Middle frontal gyrus (tissue), 1 donor: Measurements from ENCODE around the gene AMPD3.
A peak's percentile ranks its signal among the peaks of the same experiment; 100 is the strongest.

Experiments used
- DNase-seq: peaks from one replicate; pipeline ENCODE4 v3.0.0-alpha.2; 2015; ENCODE audit warnings: low spot score; ENCODE audit errors: extremely low spot score

AMPD3 gene

DNA sequence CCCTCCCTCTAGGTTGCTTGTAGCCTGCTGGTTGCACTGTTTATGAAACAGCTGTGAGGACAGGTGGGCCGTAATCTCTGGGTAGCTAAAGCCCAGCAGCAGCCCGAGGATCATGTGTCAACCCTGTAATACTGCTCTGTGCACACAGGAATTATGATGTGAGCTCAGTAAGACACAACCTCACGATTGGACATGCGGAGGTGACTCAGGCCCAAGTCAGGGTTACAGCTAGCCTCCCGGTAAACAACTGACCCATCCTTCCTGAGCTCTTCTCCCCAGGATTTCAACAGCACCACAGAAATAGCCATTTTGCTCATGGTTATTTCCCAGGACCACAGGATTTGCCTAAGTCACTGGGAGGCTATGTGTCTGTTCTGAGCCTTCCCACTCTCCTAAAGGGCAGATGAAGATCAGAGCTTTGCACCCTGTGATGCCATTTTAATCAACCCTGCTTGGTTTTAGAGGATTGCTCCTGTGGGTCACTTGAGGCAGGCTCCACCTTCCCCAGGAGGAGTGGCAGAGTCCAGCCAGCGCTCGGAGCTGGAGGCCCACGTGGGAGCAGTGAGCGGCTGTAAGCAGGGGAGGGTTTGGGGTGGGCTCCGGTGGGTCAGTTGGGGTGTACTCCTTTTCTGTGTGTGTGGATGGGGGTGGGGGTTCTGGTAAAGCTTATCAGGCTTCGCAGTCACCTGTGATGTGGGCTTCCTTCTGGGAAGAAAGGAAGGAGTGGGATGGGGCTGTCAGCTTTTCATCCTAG, at the start of gene AMPD3:
AMPD3 (plus strand) TSS at position 387 of the 754 bp plus-strand sequence. CDS start 6,256 bp downstream, outside the sequence.
- DNase-seq: no peak

GRCh38 chr11:10405865-10406592, 49.0 kb upstream of the AMPD3 start:
- peak; percentile 64 for DNase-seq

DNA sequence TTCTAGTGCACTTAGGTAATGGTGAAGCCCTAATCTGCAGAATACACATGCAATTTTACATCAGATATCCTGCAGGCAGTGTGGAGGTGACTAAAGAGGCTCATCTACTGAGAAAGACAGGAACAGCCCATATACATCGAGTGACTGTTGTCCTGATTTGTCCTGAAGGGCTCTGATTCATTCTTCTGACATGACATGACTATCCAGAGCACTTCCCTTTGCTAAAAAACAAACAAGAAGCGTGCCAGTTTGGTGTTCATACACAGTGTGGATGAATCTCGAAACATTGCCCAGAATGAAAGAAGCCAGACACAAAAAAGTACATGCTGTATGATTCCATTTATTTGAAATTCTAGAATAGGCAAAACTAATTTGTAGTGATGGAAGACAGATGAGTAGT, 48.0 kb upstream of the AMPD3 start:
- no peak for DNase-seq

- no peak for DNase-seq
These were observed 47.0 kb upstream of the AMPD3 start for GRCh38 chr11:10407749-10408685.

GRCh38 chr11:10409207-10409661, 45.8 kb upstream of the AMPD3 start:
- DNase-seq: no peak

DNA sequence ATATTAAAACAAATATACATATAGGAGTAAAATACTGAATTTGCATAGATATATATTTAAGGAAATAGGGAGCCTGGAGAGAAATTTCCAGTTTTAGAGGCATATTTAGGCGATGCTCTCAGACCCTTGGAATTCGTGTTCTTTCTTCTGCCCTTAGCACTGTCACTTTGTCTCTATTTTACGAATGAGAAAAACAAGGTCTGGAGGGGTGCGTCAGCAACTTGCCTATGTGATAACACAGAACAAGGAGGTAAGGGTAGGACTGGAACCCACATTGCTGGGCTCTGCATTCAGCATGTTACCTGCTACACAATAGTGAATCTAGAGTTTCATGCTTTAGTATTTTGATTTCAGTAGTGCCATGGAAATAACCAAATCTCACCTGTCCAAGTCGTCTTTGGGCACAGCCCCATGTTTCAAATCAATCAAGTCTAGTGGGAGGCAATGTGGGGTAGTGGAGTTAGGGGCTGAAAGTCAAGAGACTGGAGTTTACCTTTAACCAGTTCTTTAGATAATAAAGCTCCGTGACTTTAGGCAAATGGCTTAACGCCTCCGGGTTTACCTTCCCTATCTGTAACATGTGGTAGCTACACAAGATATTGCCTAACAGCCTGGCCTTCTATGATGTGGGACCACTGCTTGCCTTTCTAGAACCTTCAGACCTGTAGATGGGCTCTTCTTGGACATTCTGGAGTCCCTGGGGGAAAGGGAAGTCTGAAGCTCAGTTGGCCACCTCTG, 44.8 kb upstream of the AMPD3 start:
- no peak for DNase-seq

DNA sequence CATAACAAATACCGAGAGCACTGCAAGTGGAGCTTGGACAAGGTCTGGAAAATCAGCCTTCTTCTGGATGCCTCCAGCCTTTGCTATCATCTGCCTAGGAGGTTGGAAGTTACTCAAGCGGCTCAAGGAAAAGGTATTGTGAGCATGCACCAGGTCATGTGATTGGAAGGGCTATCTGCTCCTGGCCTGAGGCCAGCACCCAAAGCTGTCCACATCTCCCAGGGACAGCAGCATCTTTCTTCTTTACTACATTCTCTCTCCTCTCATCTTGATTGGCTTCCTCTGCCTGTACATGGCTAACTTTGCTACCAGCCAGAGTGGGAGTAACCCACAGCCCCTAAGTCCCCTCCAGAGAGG, 44.2 kb upstream of the AMPD3 start:
- no peak for DNase-seq

- DNase-seq: no peak
These were observed 42.8 kb upstream of the AMPD3 start for GRCh38 chr11:10412266-10412665.

- DNase-seq: no peak
These were observed 41.8 kb upstream of the AMPD3 start for GRCh38 chr11:10413268-10413667.

DNA sequence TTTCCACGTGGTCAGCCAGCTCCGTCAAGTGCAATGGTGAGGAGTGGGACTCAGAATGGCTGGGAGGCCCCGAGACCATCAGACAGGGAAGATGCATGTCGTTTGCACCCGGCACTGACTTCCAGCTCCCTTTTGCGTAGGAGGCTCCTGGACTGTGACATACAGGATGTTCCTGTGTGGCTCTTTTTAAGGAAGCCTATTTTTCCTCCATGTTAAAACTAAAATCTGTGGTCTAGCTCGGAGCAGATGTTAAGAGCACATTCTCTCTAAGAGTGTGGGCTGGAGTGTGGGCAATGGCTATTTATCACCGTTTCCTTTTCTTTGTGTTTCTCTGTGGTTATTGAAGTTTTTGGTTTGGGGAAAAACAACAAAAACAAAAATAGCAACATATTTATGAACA, 40.9 kb upstream of the AMPD3 start:
- peak; percentile 43 for DNase-seq

DNA sequence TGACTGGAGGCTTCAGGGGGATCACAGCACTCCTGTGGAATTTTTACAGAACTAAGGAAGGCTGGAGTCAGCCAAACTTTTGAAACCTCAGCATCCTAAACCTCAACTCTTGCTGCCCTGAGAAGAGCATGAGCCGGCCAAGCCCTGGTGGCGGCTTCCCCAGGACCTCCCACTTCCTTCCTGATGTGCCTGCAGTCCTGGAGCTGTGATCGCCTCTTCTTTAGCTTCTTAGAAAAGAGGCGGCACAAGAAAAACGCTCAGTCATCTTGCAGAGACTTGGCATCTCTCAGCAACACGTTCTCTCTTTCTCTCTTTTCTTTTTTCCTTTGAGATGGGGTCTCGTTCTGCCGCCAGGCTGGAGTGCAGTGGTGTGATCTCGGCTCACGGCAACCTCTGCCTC, 40.4 kb upstream of the AMPD3 start:
- DNase-seq: no peak

GRCh38 chr11:10415817-10416392, 39.2 kb upstream of the AMPD3 start:
- no peak for DNase-seq

DNA sequence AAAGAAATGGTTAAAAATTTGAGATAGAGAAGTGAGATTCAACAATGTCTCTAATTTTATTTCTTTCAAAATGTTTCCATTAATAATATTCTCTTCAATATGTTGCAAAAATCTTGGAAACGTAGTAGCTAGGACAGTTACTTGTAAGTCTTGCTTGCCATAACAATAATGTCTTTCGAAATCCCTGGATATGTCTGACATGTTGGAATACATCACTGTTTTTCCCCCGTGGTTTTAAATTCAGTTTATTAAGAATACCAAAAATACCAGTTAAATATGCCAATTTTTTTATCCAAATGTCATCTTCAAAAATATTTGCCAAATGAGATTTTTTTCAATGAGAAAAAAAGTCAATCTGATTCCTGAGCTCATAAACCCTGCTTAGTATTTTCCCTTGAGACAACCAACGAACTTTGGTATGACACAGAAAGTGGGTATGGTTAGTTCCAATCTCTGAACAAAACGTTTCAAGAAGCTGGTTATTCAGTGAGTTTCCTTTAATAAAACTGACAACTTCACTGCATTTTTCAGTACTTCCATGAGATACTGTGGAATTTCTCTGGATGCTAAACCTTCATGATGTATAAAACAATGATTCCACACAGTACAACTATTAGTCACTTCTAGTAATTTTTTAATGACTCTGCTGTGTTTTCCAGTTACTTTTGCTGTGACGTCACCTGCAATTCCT, 36.7 kb upstream of the AMPD3 start:
- no peak for DNase-seq

DNA sequence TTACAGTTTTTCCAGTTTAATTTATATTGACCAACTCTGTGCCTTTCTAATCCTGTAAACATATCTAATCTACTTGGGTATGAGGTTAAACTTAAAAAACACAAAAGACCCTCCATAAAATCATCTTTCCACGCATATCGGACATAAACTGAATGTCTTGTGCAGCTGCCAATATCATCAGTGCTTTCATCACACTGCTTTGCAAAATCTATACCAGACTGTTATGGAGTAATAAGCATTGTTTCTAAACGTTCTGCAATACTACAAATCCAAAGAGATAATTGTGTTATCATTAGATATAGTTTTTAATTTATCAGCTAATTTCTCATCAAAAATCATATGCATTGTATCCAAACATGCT, 36.1 kb upstream of the AMPD3 start:
- DNase-seq: no peak

- no peak for DNase-seq
These were observed 28.6 kb upstream of the AMPD3 start for GRCh38 chr11:10426475-10426874.

GRCh38 chr11:10428453-10428852, 26.6 kb upstream of the AMPD3 start:
- no peak for DNase-seq

DNA sequence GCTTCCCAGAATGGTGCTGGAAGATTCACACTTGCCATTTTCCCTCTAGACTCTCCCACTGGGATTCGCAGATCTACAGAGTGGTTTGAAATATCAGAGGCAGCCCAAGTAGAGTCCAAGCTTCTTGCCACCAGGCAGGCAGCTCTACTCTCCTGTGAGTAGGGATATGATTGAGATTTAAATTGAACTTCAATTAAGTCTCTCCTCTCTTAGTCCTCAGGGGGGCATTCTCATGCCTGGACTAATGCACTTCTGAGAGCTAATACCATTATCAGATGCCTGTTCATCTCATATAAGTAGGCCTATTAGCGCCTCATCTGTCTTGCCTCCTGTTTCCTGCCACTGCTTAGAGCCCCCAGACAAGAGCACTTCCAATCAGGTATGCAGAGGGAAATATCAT, 25.5 kb upstream of the AMPD3 start:
- no peak for DNase-seq

GRCh38 chr11:10432493-10432892, 22.6 kb upstream of the AMPD3 start:
- no peak for DNase-seq

DNA sequence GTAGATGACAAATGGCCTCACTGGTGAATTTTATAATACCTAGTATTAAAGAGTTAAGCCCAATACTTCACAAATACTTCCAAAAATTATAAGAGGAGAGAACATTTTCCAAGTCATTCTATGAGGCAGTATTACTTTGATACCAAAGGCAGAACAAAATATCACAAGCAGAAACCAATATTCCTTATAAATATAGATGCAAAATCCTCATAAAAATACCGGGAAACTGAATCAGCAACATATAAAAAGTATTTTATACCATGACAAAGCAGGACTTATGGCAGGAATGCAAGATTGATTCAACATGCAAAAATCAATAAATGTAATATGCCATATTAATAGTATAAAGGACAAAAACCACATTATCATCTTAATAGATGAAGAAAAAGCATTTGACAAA, 22.1 kb upstream of the AMPD3 start:
- no peak for DNase-seq

GRCh38 chr11:10436224-10436623, 18.8 kb upstream of the AMPD3 start:
- no peak for DNase-seq
